GM21390 (cell line): Measurements from ENCODE around the gene PKN3.
"Not testable (repeated sequence)": the region's sequence is repeated elsewhere in the genome, so short reads cannot be mapped to it uniquely, and the experiment has no call there.

ENCODE experiments used
- ATAC-seq: cut with Tn5 transposase; IDR thresholded peaks from one replicate; pipeline ENCODE4 v1.9.1; 2021; ENCODE audit not compliant: unreplicated experiment

PKN3 gene

DNA sequence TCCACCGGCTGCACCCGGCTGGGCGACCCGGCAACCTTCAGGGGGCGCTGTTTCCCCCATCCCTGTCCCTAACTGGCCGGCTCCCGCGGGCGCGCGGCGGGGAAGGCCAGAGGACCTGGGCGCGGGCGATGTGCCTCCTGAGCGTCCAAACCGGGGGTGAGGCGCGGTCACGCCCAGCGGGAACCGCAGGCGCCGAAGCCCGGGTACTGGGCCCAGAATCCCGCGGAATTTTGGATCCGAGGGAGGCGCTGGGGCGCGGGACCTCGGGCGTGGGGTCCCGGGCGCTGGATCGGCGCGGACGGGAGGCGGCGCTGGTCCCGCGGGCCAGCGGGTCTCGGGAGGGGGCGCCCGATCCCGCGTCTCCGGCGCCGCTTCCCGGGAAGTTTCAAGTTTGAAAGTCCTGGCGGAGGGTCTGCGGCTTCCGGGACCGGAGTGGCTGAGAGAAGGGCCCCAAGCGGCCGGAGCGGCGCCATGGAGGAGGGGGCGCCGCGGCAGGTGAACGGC is at the start of gene PKN3:
Gene PKN3, plus strand, starts transcription at position 59 of the 504 bp plus-strand sequence. Its CDS starts 413 bp downstream, at position 472.
- ATAC-seq = peak; percentile 81

DNA sequence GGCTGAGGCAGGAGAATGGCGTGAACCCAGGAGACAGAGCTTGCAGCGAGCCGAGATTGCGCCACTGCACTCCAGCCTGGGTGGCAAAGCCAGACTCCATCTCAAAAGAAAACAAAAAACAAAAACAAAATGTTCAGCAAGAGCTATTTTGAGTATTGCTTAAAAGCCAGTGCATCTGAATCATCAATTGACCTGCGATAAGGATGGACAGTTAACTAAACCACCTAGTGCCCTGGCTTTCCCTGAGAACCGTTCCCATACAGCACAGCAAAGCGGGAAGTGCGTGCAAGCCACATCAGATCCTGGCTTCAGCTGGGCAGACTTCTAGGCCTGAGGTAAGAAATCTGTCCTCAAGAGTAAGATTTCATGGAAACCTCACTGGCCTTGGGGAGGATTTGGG is 48.4 kb upstream of the PKN3 start:
- no peak for ATAC-seq

DNA sequence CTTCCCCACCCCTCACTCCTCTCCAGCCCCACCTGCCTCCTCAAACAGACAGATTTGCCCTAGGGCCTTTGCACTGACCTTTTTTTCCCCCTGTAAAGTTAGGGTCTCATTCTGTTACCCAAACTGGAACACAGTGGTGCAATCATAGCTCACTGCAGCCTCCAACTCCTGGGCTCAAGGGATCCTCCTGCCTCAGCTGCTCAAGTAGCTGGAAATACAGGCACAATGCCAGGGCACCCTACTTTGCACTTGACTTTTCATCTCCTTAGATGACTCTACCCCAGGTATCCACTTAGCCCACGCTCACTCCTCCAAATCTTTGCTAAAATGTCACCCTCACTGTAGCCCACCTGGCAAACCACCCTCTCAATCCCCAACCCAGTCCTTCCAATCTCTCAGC is 47.8 kb upstream of the PKN3 start:
- no peak for ATAC-seq

DNA sequence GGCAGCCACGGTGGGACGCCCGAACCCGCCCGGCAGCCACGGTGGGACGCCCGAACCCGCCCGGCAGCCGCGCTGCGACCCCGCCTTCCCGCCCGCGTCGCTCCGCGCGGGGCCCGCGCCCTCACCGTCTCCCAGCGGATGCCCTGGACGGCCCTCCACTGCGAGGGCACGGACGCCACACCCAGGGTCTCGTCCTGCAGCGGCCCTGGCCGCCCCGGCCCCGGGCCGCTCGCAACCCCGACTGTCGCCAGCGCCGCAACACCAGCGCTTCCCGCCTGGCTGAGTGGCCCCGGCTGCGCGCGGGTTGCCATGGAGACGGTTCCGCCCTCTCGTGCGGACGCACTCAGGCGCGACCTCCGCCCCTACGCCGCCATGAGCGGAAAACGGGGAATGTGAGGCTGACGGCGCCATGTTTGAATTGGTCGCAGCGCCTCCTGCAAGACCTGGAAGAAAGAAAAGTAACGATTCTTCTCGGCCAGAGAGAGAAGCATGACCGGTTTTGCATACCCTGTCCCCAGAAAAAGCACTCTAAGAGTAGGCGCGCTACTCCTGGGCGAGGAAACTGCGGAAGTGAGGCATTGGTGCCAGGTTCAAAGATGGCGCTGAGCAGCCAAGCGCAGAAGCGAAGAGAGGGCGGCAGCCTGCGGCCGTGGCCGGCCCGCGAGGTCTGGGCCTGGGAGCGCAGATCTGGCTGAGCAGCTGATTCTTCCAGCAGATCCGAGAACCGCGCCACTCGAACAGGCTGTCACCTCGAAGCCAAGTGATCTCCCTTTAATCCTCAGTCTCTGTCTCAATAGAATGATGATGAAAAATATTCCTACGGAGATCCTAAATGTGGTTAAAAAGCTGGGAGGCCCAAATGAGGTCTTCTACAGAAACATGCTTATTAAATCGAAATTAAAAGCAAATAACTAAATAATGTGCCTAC is 45.6 kb upstream of the PKN3 start, which contains the start of gene DYNC2I2:
Gene DYNC2I2, minus strand, starts transcription at position 432 of the 928 bp plus-strand sequence. Its CDS starts 121 bp downstream, at position 311.
- peak; percentile 73 for ATAC-seq

DNA sequence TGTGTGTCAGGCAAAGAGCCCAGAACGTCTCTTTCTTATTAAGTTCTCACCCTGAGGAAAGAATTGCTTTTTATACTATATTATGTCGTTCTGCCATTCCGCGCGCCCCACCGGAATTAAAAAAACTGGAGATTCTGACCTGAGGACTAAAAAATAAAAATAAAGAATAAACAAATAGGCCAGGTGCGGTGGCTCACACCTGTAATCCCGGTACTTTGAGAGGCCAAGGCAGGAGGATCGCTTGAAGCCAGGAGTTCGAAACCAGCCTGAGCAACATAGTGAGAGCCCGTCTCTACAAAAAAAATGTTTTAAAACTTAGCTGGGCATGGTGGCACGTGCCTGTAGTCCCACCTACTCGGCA is 45.0 kb upstream of the PKN3 start:
- no peak for ATAC-seq

DNA sequence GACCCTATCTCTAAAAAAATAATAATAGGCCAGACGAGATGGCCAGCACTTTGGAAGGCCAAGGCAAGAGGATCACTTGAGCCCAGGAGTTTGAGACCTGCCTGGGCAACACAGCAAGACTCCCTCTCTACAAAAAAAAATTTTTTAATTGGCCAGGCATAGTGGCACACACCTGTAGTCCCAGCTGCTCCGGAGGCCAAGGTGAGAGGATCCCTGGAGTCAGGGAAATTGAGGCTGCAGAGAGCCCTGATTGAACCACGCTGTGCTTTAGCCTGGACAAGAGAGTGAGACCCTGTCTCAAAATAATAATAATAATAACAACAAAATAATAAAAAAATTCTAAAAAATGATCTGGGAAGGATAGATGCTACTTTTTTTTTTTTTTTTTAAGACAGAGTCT is 44.5 kb upstream of the PKN3 start:
- ATAC-seq = no peak

DNA sequence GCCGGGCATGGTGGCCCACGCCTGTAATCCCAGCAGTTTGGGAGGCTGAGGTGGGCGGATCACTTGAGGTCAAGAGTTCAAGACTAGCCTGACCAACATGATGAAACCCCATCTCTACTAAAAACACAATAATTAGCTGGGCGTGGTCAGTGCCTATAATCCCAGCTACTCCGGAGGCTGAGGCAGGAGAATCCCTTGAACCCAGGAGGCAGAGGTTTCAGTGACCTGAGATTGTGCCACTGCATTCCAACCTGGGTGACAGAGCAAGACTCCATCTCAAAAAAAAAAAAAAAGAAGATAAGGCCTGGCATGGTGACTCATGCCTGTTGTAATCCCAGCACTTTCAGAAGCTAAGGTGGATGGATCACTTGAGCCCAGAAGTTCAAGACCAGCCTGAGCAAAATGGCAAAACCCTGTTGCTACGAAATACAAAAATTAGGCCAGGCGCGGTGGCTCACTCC is 35.8 kb upstream of the PKN3 start:
- not testable (repeated sequence) for ATAC-seq

DNA sequence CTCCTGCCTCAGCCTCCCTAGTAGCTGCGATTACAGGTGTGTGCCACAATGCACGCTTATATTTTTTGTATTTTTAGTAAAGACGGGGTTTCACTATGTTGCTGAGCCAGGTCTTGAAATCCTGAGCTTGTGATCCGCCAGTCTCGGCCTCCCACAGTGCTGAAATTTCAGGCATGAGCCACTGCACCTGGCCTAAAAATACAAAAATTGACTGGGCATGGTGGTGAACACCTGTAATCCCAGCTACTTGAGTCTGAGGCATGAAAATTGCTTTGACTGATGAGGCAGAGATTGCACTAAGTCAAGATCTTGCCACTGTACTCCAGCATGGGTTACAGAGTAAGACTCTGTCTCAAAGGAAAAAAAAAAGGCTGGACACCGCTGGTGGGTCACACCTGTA is 32.5 kb upstream of the PKN3 start:
- ATAC-seq = no peak

DNA sequence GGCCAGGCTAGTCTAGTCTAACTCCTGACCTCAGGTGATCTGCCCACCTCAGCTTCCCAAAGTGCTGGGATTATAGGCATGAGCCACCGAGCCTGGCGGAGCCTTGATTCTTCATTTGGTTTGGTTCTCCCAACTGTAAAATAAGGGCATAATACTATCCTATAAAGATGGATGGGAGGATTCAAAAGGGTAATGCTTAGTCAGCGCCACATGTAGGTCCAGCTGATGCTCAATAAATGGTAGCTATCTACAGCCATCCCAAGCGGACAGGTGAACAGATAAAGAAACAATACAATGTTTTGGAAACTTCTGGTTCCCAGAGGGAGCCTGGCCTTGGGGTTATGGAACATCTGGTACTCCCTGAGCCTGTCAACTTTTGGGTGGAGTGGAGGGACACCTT is 26.9 kb upstream of the PKN3 start:
- no peak for ATAC-seq

DNA sequence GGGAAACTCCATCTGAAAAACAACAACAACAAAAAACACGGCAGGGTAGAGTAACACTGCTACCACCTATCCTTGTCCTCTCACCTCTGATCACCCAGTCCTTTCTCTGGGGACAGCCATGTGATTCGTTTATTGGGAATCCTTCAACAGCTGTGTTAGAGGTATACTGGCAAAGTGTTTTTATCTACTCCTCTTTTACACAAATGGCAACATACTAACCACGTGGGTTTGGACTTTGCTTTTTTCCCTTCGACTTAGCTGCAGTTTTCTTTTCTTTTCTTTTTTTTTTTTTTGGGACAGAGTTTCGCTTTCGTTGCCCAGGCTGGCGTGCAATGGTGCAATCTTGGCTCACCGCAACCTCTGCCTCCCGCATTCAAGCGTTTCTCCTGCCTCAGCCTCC is 24.5 kb upstream of the PKN3 start:
- ATAC-seq = no peak

DNA sequence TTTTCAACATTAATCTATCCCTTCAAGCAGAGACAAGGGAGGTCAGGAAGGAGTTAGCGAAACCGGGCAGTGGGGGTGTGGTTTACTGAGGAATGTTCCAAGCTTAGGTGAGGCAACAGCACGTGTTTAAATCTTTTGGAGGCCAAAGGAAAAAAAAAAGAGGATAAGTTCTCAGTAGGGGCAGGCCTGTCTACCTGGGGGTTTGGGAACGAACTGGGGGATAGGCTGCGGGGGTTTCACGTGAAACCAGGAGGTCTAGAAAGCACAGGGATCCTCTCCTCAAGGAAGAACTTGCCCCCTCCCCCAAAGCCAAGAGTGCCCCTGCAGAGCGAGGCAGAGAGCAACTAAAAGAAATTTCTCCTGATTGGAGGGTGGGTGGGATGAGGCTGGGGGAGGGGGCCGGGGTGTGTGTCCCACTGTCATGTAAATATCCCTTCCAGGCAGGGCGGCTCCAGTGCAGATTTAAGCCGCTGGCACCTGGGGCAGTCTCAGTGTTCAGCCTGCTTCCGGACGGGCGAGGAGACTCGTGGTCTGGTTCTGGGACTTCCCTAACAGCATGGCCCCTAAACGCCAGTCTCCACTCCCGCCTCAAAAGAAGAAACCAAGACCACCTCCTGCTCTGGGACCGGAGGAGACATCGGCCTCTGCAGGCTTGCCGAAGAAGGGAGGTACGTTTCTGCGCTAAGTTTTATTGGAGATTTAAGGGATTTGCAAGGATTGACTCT is 18.8 kb upstream of the PKN3 start:
- no peak for ATAC-seq

DNA sequence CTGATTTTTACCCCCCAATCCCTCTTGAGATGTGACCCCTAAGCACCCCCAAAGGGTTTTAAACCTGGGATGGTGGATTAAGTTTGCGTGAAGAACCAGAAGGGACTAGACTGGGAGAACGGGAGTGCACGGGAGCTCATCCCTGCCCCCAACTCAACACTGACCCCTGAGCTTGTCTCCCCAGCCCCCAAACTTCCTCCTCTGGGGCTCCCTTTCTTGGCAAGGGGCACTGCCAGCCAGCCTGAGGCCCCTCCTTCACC is 18.3 kb upstream of the PKN3 start:
- ATAC-seq = no peak

DNA sequence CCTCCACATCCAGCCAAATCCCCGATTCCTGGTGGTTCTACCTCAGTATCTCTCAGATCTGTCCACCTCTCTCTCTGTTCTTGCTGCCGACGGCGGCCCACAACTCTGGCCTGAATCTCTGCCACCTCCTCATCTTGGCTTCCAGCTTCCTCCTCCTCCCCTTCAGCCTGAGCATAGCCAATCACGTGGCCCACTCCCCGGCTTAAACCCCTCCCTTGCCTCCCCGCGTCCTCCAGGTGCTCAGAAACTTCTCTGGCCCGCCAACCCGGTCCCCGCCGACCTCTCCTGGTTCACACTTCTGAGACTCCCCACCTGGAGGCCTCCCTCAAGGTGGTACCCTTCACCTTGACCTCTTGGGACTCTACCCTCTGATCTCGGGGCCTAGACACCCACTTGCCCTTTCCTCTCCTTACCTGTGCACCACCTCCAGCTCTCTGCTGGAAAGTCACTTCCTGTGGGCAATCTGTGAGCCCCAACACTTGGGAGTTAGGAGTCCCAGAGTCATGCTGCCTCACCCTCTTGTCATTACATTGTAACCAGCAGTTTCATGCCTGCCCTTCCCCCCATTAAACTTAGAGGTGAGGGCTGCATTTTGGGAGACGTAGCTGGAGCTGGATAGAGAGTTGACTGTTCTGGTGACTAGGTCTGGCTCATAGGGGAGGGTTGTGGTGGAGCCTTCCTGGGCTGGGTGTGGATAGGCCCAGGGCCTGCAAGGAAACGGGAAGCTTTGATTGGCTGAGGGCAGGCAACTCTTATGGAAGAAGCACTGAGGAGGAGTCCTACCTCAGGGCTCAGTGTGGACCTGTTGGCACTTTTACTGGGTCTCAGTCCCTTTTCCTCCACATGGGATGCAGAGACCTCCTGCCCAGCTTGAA is 17.7 kb upstream of the PKN3 start:
- ATAC-seq = peak; percentile 36

DNA sequence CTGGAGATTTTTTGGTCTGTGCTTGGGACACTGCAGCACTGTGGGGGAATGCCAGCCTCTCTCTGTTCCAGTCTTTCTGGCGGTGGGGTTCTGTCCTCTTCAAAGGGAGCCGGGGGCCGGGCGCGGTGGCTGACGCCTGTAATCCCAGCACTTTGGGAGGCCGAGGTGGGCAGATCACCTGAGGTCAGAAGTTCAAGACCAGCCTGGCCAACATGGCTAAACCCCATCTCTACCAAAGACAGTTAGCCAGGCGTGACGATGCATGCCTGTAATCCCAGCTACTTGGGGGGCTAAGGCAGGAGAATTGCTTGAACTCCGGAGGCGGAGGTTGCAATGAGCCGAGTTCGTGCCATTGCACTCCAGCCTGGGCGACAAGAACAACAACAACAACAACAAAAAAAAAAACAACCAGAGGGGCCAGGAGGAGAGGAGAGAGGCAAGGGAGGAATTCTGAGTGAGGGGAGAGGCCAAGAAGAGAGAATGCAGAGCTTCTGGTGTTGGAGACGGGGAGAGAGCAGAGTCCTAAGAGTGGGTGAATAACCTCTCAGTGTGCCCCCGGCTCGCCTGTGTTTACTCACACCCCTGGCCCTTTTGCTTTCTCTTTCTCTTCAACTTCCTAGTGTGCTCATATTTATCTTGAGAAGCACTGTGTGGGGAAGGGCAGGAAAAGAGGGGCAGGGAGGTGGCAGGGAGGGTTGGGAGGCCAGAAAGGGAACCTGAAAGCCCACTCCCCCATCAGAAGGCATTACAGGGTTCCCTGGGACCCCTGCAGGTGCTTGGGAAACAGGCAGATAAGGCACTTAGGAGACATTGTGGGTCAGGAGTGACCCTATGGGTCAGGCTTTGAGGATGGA is 16.4 kb upstream of the PKN3 start:
- ATAC-seq = no peak

DNA sequence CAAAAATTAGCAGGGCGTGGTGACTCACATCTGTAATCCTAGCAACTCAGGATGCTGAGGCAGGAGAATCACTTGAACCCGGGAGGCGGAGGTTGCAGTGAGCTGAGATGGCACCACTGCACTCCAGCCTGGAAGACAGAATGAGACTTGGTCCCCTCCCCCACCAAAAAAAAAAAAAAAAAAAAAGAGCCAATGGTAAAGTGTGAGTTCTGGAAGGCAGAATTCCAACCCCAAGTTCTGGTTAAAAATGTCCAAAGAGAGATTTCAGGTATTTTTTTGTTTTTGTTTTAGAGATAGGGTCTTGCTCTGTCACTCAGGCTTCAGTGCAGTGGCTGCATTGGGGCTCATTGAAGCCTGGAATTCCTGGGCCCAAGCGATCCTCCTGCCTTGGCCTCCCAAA is 14.8 kb upstream of the PKN3 start:
- ATAC-seq = no peak

DNA sequence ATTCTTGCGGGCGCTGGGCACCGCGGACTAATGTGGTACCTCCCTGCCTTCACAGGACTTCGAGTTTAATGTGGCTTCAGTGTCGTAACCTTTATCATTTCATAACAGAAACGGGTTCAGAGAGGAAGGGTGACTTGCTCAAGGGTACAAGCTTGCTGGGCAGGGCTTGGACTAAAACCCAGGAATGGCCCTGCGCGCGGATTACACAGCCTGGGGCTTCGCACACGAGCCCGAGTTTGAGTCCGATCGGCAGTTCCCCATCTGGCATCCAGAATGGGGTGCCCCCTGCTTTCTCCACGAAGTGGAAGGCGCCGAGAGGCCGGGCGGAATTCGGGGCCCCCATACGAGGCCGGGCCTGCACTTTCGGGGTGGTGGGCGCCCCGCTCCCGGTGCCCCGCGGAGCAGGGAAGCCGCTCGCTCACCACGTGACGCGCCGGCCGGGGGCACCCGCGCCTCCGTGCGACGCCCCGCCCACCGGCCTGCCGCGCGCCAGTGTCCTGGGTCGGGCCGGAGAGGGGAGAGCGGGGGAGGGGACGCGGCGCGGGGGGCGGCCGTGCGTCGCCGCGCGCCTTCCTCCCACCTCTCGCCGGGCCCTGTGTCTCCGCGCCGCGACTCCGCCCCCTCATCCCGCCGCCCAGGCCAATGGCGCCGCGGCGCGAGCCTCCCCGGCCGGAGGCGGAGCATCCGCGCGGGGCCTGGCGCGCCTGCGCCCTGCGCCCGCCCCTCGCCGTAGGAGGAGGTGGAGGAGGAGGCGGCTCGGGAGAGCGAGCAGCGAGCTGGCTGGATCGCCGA is 13.6 kb upstream of the PKN3 start, which contains the start of gene SET:
Gene SET, plus strand, starts transcription at position 722 of the 792 bp plus-strand sequence. CDS start 361 bp downstream, outside the sequence.
- peak; percentile 62 for ATAC-seq

DNA sequence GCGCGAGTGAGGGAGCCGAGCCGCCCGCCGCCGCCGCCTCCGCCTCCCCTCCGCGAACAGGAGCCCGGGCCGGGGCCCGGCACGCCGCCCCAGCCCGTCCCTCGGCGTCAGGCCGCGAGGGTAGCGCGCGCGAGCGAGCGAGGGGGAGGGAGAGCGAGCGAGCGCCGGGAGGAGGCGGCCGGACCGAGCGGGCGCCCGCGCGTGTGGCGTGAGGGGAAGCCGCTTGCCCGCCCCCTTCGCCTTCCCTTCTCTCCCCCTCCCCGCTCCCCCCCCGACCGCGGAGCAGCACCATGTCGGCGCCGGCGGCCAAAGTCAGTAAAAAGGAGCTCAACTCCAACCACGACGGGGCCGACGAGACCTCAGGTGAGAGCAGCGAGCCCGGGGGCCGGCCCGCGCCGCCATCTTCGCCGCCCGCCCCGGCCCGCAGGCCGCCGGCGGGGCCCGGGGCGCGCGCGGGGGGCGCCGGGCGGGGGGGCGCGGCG is 13.0 kb upstream of the PKN3 start:
- ATAC-seq = peak; percentile 10

DNA sequence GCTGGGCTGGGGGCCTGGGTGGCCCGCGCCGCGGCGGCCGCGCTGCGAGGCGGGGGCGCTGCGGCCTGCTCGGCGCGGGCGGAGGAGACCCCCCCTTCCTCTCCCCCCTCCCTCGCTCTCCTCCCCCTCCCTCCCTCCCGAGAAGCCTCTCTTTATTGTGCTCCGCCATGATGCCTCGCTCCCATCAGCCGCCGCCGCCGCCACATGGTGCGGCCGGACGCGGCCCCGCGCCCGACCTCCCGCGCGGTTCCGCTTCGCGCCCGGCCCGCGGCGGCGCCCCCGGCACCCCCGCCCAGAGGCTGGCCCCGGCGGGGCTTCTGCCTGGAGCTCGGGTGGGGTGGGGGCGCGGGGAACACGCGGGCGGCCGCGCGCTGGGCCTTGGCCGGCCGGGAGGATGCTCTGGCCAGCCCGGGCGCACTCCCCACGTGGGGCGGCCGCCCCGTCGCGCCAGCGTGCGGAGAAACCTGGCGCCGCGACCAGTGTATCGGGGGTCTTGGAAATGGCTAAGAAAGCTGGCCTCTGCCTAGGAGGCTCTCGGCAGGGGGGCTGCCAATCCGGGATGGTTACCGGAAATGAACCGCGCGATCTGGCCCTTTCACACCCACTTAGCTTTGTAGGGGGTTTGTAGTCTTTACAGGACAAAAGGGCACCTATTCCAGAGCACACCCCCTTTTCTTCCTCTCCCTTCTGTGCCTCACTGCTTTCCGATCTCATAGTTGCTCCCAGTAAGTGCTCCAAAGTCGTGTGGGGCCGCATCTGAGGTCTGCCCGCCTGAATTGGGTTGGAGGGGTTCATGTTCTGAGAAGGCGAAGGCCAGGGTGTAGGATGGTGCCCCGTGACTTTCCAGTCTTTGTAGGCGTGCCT is 12.3 kb upstream of the PKN3 start:
- no peak for ATAC-seq
